Kidney epithelial cell (primary cell): ENCODE measurements around the gene SORCS3. TPM values are rescaled to one million over a fixed set of nuclear protein-coding genes. Genes with fewer than 3 reads are reported as not detected.

Experiments
- DNase-seq: peaks from one replicate; pipeline ENCODE4 v3.0.0-alpha.2; 2010; ENCODE audit warnings: low read depth
- H3K27me3 ChIP-seq: 2 replicates; pipeline ENCODE4 v1.6.0; 2011; ENCODE audit warnings: low read length; ENCODE audit not compliant: control insufficient read depth, insufficient read depth
- H3K36me3 ChIP-seq: 2 replicates; pipeline ENCODE4 v1.5.1; 2011; ENCODE audit warnings: low read length; ENCODE audit not compliant: control insufficient read depth, insufficient read depth
- H3K4me3 ChIP-seq: 2 replicates; pipeline ENCODE4 v1.5.1; 2011; ENCODE audit warnings: low read depth, mild to moderate bottlenecking, control low read depth, low read length
- total RNA-seq: library from RNA; depleted of rRNA; stranded (reverse); fragments of >200 nt; gene quantifications from 2 replicates; pipeline ENCODE4 v1.2.3, GENCODE V29; 2015
- TF ChIP-seq, protein P1 (sequence below): IDR thresholded peaks from 2 replicates; pipeline ENCODE4 v1.5.1; 2011; ENCODE audit warnings: mild to moderate bottlenecking, moderate library complexity, low read length, control low read depth, inconsistent platforms; ENCODE audit not compliant: insufficient read depth, poor library complexity, severe bottlenecking

The SORCS3 gene
- total RNA-seq, 1 donor from 2014 or later = 0.96 TPM

DNA sequence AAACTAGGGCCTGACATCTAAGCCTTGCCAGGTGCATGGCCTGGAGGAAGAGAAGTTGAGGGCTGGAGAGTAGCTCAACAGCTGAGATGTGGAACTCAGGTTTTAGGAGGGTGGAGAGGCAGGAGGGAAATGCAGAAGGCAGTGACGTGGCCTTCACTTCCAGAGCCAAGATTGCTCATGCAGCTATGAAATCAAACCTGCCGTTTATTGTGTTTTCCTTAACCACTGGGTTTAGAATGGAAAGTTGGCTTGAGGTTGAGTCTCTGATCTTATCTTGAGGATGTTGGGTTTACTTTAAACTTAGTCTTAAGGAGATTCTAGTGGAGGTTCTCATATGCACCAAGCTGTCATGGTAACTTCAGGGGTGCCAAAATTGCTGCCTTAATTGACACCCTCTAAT lies 178.6 kb downstream of the SORCS3 start:
- no peak overlapping the region for H3K4me3 ChIP-seq
- H3K27me3 ChIP-seq = no peaks in the 10 kb centered on the region
- DNase-seq = no peak
- H3K36me3 ChIP-seq = no peaks in the 10 kb centered on the region
- TF ChIP-seq, protein P1, sequence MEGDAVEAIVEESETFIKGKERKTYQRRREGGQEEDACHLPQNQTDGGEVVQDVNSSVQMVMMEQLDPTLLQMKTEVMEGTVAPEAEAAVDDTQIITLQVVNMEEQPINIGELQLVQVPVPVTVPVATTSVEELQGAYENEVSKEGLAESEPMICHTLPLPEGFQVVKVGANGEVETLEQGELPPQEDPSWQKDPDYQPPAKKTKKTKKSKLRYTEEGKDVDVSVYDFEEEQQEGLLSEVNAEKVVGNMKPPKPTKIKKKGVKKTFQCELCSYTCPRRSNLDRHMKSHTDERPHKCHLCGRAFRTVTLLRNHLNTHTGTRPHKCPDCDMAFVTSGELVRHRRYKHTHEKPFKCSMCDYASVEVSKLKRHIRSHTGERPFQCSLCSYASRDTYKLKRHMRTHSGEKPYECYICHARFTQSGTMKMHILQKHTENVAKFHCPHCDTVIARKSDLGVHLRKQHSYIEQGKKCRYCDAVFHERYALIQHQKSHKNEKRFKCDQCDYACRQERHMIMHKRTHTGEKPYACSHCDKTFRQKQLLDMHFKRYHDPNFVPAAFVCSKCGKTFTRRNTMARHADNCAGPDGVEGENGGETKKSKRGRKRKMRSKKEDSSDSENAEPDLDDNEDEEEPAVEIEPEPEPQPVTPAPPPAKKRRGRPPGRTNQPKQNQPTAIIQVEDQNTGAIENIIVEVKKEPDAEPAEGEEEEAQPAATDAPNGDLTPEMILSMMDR = no peak

DNA sequence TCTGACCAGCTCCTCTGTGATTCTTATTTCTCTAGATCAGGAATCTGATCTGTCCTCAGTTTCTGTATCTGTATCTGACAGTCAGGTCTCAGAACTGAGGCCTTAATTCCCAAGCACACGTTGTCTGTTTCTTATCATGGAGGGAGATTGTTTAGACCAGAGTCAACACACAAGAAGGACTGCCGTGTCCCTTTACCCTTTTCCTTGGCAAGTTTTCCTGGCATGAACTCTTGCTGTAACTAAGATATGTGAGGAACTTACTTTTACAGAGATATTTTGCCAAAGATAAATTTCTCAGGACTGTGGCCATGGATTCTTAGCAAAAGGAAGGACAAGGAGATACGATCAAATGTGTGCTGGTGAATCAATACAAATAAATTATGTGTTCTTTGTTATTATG lies 181.0 kb downstream of the SORCS3 start:
- DNase-seq = no peak
- Histone ChIP-seq H3K27me3 (no peaks in the 10 kb centered on the region), H3K36me3 (no peaks in the 10 kb centered on the region), H3K4me3 (no peak overlapping the region)
- TF ChIP-seq, protein P1 = no peak

DNA sequence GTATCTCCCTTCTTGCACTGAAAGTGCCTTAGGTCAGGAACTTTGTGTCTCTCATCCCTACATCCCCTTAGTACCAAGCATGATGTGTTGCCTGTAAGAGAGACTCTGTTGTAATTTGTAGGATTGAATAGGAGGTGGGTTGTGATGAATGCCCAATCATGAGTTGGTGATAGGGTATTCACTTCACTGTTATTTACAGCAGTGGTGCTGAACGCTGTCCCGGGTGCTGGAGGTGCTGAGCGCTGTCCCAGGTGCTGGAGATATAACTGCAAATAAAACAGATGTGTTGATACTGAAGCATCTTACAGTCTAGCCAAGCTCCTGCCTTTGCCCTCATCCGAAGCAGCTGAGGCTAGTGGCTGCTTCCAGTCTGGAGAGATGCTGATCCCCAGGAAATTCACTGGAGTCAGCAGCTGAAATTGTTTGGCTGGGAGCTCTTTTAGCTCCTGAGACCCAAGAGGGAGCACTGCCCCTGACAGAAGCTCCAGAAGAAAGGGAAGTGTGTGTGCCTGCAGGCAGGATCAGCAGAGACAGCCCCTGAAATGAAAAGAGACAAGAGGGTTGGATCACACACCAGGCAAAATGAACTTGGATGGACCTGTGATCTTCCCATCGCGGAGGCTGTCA lies 183.4 kb downstream of the SORCS3 start:
- no peak for DNase-seq

DNA sequence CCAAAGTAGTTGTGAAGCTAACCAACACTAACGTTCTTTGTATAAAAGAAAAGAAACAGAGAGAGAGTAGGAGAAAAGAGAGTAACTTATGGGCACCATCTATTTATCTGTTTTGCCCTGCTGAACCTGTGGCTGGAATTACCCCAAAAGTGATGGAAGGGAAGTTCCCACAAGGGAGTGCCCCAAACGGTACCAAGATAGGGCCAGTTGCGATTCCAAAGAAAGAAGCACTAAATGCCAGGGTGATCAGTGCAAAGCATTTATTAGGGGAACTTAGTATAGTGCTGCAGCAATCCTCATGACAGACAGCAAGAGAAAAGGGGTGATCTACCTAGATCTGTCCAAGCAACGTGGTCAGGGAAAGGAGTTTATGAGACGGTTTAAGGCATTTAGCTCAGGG lies 190.2 kb downstream of the SORCS3 start:
- Histone ChIP-seq H3K27me3 (no peaks in the 10 kb centered on the region), H3K4me3 (no peak overlapping the region)
- no peak for DNase-seq

More for the DNA sequence above, 183.4 kb downstream of the SORCS3 start:
- TF ChIP-seq, protein P1 = no peak
- no peak overlapping the region for H3K4me3 ChIP-seq
- H3K27me3 ChIP-seq = no peaks in the 10 kb centered on the region
- no peaks in the 10 kb centered on the region for H3K36me3 ChIP-seq

DNA sequence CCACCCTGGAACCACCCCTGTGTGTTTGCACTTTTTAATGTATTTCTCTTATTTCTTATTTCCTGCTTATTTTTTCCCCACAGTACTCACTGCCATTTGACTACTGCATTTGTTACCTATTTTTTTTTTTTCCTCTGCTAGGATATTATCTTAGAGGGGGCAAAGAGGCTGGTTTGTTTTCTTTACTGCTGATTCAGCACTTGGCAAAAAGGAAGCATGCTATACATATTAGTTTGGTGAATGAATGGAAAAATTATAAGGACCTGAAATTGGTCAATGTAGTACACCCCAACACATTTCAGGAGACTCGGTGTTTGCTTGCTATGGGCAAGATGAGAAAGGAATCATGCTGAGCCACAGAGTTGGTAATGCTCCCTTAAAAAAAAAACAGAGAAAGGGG lies 193.5 kb downstream of the SORCS3 start:
- TF ChIP-seq, protein P1 = no peak
- Histone ChIP-seq H3K36me3 (no peaks in the 10 kb centered on the region), H3K4me3 (no peak overlapping the region), H3K27me3 (no peaks in the 10 kb centered on the region)
- DNase-seq = no peak

More for the DNA sequence above, 190.2 kb downstream of the SORCS3 start:
- TF ChIP-seq, protein P1 = no peak
- H3K36me3 ChIP-seq = no peaks in the 10 kb centered on the region

DNA sequence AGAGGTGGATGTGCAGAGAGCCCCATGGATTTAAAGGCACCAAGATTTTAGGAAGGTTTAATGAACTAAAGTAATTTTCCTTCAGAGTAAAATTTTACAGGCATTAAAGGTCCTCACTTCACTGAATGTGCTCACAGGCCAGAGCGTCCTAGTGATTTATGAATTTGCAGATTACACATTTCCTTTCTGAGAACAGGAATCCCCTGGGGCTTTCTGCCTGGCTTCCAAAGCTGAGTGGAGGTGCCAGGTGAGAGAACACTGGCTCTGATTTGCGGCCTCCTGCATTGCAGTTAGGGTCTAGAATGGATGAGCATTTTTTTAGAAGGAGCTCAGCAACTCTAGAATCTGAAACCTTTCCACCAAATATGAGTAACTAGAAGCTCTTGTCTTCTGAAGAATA lies 194.3 kb downstream of the SORCS3 start:
- TF ChIP-seq, protein P1 = no peak
- DNase-seq = no peak
- Histone ChIP-seq H3K36me3 (no peaks in the 10 kb centered on the region), H3K4me3 (no peak overlapping the region), H3K27me3 (no peaks in the 10 kb centered on the region)
